HL-60 (cell line): ENCODE measurements around the gene GRHL1.

Experiments used
- DNase-seq, 2 experiments: peaks; one replicate each; pipeline ENCODE4 v3.0.0-alpha.2; 2010 to 2020; ENCODE audit warnings: low read depth in 1 of 2, low spot score in 1 of 2
- H3K27ac ChIP-seq: fragments of 250-450 bp; sonication (Bioruptor Pico); replicated peaks from 2 replicates; pipeline ENCODE4 v1.5.1; 2020; ENCODE audit warnings: mild to moderate bottlenecking, moderate library complexity
- H3K27me3 ChIP-seq: fragments of 250-450 bp; sonication (Bioruptor Pico); 2 replicates; pipeline ENCODE4 v1.5.1; 2021; ENCODE audit warnings: mild to moderate bottlenecking, moderate library complexity; ENCODE audit not compliant: insufficient read depth, poor library complexity, severe bottlenecking
- H3K4me3 ChIP-seq: replicated peaks from 2 replicates; pipeline ENCODE4 v1.5.1; 2011; ENCODE audit warnings: mild to moderate bottlenecking, control low read depth, low read length; ENCODE audit not compliant: insufficient read depth
- GABPA ChIP-seq: IDR thresholded peaks from 2 replicates; pipeline ENCODE4 v1.6.1; 2012; ENCODE audit warnings: low read depth
- POLR2AphosphoS5 ChIP-seq: IDR thresholded peaks from 2 replicates; pipeline ENCODE4 v1.6.1; 2012; ENCODE audit warnings: low read depth
- SPI1 ChIP-seq: IDR thresholded peaks from 2 replicates; pipeline ENCODE4 v1.6.1; 2012; ENCODE audit warnings: low read depth, mild to moderate bottlenecking, borderline replicate concordance
- TF ChIP-seq, protein P1 (sequence below): IDR thresholded peaks from 2 replicates; pipeline ENCODE4 v1.6.1; 2012; ENCODE audit warnings: low read depth; ENCODE audit not compliant: insufficient replicate concordance
- TF ChIP-seq, protein P2 (sequence below): IDR thresholded peaks from one replicate; pipeline ENCODE4 v1.5.1; 2011; ENCODE audit warnings: low read length, control low read depth, inconsistent platforms; ENCODE audit not compliant: insufficient read depth

GRHL1 gene

GRCh38 chr2:9991829-9992273 is 40.4 kb downstream of the GRHL1 start:
- peak; percentile 86 for TF ChIP-seq SPI1
- TF ChIP-seq GABPA: no peak
- Histone ChIP-seq H3K4me3 (no peak overlapping the region), H3K27ac (no peak overlapping the region), H3K27me3 (no peaks in the 10 kb centered on the region)
- DNase-seq: peak in 1 of 2 experiments; percentile 14

GRCh38 chr2:9992427-9993187 is 41.1 kb downstream of the GRHL1 start:
- TF ChIP-seq, protein P1, sequence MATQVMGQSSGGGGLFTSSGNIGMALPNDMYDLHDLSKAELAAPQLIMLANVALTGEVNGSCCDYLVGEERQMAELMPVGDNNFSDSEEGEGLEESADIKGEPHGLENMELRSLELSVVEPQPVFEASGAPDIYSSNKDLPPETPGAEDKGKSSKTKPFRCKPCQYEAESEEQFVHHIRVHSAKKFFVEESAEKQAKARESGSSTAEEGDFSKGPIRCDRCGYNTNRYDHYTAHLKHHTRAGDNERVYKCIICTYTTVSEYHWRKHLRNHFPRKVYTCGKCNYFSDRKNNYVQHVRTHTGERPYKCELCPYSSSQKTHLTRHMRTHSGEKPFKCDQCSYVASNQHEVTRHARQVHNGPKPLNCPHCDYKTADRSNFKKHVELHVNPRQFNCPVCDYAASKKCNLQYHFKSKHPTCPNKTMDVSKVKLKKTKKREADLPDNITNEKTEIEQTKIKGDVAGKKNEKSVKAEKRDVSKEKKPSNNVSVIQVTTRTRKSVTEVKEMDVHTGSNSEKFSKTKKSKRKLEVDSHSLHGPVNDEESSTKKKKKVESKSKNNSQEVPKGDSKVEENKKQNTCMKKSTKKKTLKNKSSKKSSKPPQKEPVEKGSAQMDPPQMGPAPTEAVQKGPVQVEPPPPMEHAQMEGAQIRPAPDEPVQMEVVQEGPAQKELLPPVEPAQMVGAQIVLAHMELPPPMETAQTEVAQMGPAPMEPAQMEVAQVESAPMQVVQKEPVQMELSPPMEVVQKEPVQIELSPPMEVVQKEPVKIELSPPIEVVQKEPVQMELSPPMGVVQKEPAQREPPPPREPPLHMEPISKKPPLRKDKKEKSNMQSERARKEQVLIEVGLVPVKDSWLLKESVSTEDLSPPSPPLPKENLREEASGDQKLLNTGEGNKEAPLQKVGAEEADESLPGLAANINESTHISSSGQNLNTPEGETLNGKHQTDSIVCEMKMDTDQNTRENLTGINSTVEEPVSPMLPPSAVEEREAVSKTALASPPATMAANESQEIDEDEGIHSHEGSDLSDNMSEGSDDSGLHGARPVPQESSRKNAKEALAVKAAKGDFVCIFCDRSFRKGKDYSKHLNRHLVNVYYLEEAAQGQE: no peak
- TF ChIP-seq SPI1 (no peak), POLR2AphosphoS5 (no peak), GABPA (no peak)
- TF ChIP-seq, protein P2, sequence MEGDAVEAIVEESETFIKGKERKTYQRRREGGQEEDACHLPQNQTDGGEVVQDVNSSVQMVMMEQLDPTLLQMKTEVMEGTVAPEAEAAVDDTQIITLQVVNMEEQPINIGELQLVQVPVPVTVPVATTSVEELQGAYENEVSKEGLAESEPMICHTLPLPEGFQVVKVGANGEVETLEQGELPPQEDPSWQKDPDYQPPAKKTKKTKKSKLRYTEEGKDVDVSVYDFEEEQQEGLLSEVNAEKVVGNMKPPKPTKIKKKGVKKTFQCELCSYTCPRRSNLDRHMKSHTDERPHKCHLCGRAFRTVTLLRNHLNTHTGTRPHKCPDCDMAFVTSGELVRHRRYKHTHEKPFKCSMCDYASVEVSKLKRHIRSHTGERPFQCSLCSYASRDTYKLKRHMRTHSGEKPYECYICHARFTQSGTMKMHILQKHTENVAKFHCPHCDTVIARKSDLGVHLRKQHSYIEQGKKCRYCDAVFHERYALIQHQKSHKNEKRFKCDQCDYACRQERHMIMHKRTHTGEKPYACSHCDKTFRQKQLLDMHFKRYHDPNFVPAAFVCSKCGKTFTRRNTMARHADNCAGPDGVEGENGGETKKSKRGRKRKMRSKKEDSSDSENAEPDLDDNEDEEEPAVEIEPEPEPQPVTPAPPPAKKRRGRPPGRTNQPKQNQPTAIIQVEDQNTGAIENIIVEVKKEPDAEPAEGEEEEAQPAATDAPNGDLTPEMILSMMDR: no peak
- Histone ChIP-seq H3K4me3 (no peak overlapping the region), H3K27me3 (no peaks in the 10 kb centered on the region), H3K27ac (no peak overlapping the region)
- DNase-seq: no peak

- no peaks in the 10 kb centered on the region for H3K27me3 ChIP-seq
- TF ChIP-seq GABPA (no peak), POLR2AphosphoS5 (no peak), SPI1 (no peak)
- TF ChIP-seq, protein P2: no peak
- TF ChIP-seq, protein P1: no peak
- H3K27ac ChIP-seq: no peak overlapping the region
- no peak overlapping the region for H3K4me3 ChIP-seq
- no peak for DNase-seq
Observed at GRCh38 chr2:9993488-9994165, 42.1 kb downstream of the GRHL1 start.

DNA sequence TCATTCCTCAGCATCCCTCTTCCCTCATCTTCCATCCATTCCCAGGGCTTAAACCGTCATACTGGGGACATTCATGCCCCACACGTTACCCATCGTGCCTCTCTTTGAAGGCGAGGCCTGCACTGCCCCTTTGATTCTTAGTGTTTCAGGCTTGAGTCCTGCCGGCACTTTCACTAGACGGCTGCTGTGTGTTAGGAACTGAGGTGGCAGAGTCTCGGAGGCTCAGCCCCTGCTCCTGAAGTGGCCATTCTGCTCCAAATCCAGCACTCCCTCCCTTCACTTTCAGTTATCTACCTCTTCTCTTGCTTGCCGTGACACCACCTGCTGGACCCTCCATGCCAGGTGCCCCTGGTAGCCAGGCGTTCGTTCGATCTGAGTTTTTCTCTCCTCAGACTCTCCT is 43.0 kb downstream of the GRHL1 start:
- Histone ChIP-seq H3K27ac (no peak overlapping the region), H3K4me3 (no peak overlapping the region), H3K27me3 (no peaks in the 10 kb centered on the region)
- no peak for TF ChIP-seq POLR2AphosphoS5
- TF ChIP-seq, protein P2: no peak
- no peak for TF ChIP-seq SPI1
- no peak for TF ChIP-seq GABPA
- TF ChIP-seq, protein P1: no peak
- no peak for DNase-seq
